ENCODE measurements around the gene RAP2A. TPM values are rescaled to one million over a fixed set of nuclear protein-coding genes. Genes with fewer than 3 reads are reported as not detected.

Gene RAP2A
- total and polyA plus RNA-seq, 10 of the 15 experiments (the other 5 are each of a cell fraction or from before 2014, with no cell fraction given) = 3.5 to 35.1 (median 14.9) TPM

- TF ChIP-seq CEBPZ (IDR thresholded peaks at IDR 0.05; ENCODE audit: low read depth, low read length) = no peak
- TF ChIP-seq EGR1 (IDR thresholded peaks at IDR 0.05; ENCODE audit: borderline replicate concordance in 1 of 2, low read depth in 2 of 2, low read length in 2 of 2) = peak in 1 of 2 experiments; percentile 70; a peak in 1 of 3 replicates
- TF ChIP-seq SMARCA5 (IDR thresholded peaks at IDR 0.05) = no peak; the same call in 1 of the 2 replicates
- TF ChIP-seq STAT1 (conservative IDR thresholded peaks at IDR 0.05) = peak; percentile 61; the same call in 1 of the 2 replicates
- TF ChIP-seq, protein P1, sequence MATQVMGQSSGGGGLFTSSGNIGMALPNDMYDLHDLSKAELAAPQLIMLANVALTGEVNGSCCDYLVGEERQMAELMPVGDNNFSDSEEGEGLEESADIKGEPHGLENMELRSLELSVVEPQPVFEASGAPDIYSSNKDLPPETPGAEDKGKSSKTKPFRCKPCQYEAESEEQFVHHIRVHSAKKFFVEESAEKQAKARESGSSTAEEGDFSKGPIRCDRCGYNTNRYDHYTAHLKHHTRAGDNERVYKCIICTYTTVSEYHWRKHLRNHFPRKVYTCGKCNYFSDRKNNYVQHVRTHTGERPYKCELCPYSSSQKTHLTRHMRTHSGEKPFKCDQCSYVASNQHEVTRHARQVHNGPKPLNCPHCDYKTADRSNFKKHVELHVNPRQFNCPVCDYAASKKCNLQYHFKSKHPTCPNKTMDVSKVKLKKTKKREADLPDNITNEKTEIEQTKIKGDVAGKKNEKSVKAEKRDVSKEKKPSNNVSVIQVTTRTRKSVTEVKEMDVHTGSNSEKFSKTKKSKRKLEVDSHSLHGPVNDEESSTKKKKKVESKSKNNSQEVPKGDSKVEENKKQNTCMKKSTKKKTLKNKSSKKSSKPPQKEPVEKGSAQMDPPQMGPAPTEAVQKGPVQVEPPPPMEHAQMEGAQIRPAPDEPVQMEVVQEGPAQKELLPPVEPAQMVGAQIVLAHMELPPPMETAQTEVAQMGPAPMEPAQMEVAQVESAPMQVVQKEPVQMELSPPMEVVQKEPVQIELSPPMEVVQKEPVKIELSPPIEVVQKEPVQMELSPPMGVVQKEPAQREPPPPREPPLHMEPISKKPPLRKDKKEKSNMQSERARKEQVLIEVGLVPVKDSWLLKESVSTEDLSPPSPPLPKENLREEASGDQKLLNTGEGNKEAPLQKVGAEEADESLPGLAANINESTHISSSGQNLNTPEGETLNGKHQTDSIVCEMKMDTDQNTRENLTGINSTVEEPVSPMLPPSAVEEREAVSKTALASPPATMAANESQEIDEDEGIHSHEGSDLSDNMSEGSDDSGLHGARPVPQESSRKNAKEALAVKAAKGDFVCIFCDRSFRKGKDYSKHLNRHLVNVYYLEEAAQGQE (IDR thresholded peaks at IDR 0.05; ENCODE audit: low read depth, low read length) = no peak
- TF ChIP-seq, protein P2, sequence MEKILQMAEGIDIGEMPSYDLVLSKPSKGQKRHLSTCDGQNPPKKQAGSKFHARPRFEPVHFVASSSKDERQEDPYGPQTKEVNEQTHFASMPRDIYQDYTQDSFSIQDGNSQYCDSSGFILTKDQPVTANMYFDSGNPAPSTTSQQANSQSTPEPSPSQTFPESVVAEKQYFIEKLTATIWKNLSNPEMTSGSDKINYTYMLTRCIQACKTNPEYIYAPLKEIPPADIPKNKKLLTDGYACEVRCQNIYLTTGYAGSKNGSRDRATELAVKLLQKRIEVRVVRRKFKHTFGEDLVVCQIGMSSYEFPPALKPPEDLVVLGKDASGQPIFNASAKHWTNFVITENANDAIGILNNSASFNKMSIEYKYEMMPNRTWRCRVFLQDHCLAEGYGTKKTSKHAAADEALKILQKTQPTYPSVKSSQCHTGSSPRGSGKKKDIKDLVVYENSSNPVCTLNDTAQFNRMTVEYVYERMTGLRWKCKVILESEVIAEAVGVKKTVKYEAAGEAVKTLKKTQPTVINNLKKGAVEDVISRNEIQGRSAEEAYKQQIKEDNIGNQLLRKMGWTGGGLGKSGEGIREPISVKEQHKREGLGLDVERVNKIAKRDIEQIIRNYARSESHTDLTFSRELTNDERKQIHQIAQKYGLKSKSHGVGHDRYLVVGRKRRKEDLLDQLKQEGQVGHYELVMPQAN (conservative IDR thresholded peaks at IDR 0.05) = peak; percentile 94
- peak; percentile 89 for TF ChIP-seq SIN3A (IDR thresholded peaks at IDR 0.05; ENCODE audit: low read depth, low read length)
- no peak for TF ChIP-seq HCFC1 (IDR thresholded peaks at IDR 0.05; ENCODE audit: low read length)
- TF ChIP-seq NRF1 (conservative IDR thresholded peaks at IDR 0.05; ENCODE audit: low read depth, low read length) = peak; percentile 22; the same call in 1 of the 2 replicates
- no peak for TF ChIP-seq CHD4 (IDR thresholded peaks at IDR 0.05)
- TF ChIP-seq RELA (IDR thresholded peaks at IDR 0.05; ENCODE audit: borderline replicate concordance, partially characterized antibody) = peak; percentile 59
- TF ChIP-seq DPF2 (IDR thresholded peaks at IDR 0.05) = 0 out of 2 replicates have a peak, but pooled peaks have one; percentile 47
- peak; percentile 60; the same call in 1 of the 2 replicates for TF ChIP-seq MXI1 (IDR thresholded peaks at IDR 0.05; ENCODE audit: low read depth, low read length)
- no peak for TF ChIP-seq WRNIP1 (IDR thresholded peaks at IDR 0.05; ENCODE audit: borderline replicate concordance, low read depth, low read length)
- no peak for TF ChIP-seq NR2F1 (conservative IDR thresholded peaks at IDR 0.05)
- TF ChIP-seq POLR2AphosphoS5 (IDR thresholded peaks at IDR 0.05; ENCODE audit: low read length) = peak; percentile 51; the same call in 1 of the 2 replicates
- TF ChIP-seq IRF5 (IDR thresholded peaks at IDR 0.05; ENCODE audit: borderline replicate concordance) = no peak
- peak; percentile 30; the same call in 1 of the 2 replicates for TF ChIP-seq RB1 (IDR thresholded peaks at IDR 0.05; ENCODE audit: borderline replicate concordance)
- TF ChIP-seq POLR2A (IDR thresholded peaks at IDR 0.05; ENCODE audit: low read depth, low read length) = peak; percentile 90
- TF ChIP-seq MYB (IDR thresholded peaks at IDR 0.05; ENCODE audit: borderline replicate concordance, low read depth, low read length) = no peak
These were observed at the start of gene RAP2A (continued) for GRCh38 chr13:97433727-97434396.
